Right lobe of liver (tissue), 6 donors: Measurements from ENCODE around the gene DCXR. TPM values are rescaled to one million over a fixed set of nuclear protein-coding genes. Genes with fewer than 3 reads are reported as not detected.

Experiments used
- ATAC-seq, 4 donors: fragments of 200-7000 bp; cut with Tn5 transposase; one replicate each; pipeline ENCODE4 v1.9.1; 2020; ENCODE audit warnings: mild to moderate bottlenecking in 4 of 4, moderate library complexity in 4 of 4
- DNase-seq, 3 donors: peaks; one replicate each; pipeline ENCODE4 v3.0.0-alpha.2; 2020
- H3K27ac ChIP-seq, 3 donors: fragments of 200-600 bp; one replicate each; pipeline ENCODE4 v1.8.0; 2022
- H3K27me3 ChIP-seq, 2 donors: fragments of 200-600 bp; one replicate each; pipeline ENCODE4 v1.8.0; 2022
- H3K36me3 ChIP-seq, 4 donors: fragments of 200-600 bp; sonication (generic) in 1 of 4; one replicate each; pipeline versions ENCODE4 v1.5.1 to v1.8.0; 2017 to 2022; ENCODE audit warnings: control low read depth in 1 of 4
- H3K4me1 ChIP-seq, 4 donors: fragments of 200-600 bp; sonication (generic) in 1 of 4; one replicate each; pipeline versions ENCODE4 v1.5.1 to v1.8.0; 2017 to 2022; ENCODE audit warnings: control low read depth in 1 of 4
- H3K4me3 ChIP-seq, 3 donors: fragments of 200-600 bp; one replicate each; pipeline ENCODE4 v1.8.0; 2022
- H3K9me3 ChIP-seq, 4 donors: fragments of 200-600 bp; sonication (generic) in 1 of 4; one replicate each; pipeline versions ENCODE4 v1.5.1 to v1.8.0; 2017 to 2022; ENCODE audit warnings: control low read depth in 1 of 4
- CTCF ChIP-seq, 4 donors: fragments of 200-600 bp in 3 of 4; fragments of 450-650 bp in 1 of 4; IDR thresholded peaks; one replicate each; pipeline versions ENCODE4 v1.5.1 to v1.8.0; 2016 to 2022; ENCODE audit warnings: antibody characterized with exemption in 4 of 4, mild to moderate bottlenecking in 2 of 4
- POLR2A ChIP-seq: fragments of 450-650 bp; IDR thresholded peaks from one replicate; pipeline ENCODE4 v1.6.1; 2017; ENCODE audit warnings: antibody characterized with exemption, mild to moderate bottlenecking
- WGBS: methylation state at CpG from one replicate; pipeline ENCODE4 v1.1.6; 2018; ENCODE audit warnings: low coverage, low lambda C conversion rate; ENCODE audit not compliant: insufficient coverage; ENCODE audit errors: missing lambda C conversion rate; 5-methylcytosine and 5-hydroxymethylcytosine counted together
- intact Hi-C, 2 donors: fragments of 100-400 bp; cut with DNase I; formaldehyde crosslinking; loops; one replicate each; pipeline versions ENCODE4 v1.11.2 to v1.14.1; 2022
- total RNA-seq, 6 experiments: library from RNA; depleted of rRNA in 2 of 6; stranded (reverse); fragments of >200 nt in 2 of 6; fragmentation: NEBNext Ultra II Directional in 3 of 6; extraction: Animal tissue kit (Norgen Biotek cat#: 25700) in 3 of 6; gene quantifications; one replicate each; pipeline versions ENCODE4 v1.1.0 to v1.2.4, GENCODE V29; 2016 to 2023
- donor health status: DM: no; HTN: yes; CAD: no.
- donor health status: DM: no; HTN: no; CAD: no.
- donor health status: DM: no; HTN: no; CAD: no.
- donor health status: DM: no; HTN: yes; CAD: no.
- donor health status: DM: no; HTN: yes; CAD: no.

DCXR gene
- total RNA-seq, 6 experiments from 2014 or later: 389 to 1,607 (median 735) TPM

DNA sequence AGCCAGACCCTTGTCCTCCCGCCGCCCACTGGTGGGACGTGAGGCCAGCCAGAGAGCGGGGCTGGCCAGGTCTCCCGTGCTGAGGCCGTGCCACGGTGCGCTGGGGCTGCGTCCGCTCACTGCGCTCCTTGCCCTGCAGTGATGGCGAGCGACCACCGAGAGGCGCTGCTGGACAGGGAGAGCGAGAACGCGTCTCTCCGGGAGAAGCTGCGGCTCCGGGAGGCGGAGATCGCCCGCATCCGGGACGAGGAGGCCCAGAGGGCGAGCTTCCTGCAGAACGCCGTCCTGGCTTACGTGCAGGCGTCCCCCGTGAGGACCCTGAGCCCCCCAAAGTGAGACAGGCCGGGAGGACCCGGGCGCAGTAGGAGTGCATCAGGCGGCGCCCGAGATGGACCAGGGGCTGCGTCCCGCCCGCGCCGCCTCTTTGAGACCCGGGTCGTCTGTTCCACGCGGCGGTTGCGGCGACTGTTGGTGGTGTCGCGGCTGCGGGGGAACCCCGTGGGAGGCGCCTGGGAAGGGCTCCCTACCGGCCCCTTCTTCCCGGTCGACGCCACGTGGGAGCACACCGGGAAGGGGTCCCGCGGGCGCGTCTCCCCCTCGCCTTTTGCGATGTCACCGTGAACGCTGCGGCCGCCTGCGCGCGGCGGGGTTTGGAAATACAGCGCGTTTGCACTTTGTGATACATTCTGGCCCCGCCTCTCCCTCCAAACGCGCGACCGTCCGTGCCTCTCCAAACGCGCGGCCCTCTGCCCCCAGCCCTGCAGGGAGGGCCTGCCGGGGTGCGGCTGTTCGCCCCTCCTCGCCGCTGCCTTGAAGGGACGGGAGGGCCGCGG lies 6.8 kb downstream of the DCXR start:
- Histone ChIP-seq H3K27ac (peak overlapping the region; percentile 16 to 65 (median 49)), H3K27me3 (no peaks in the 10 kb centered on the region), H3K4me3 (peak overlapping the region; percentile 44 to 60 (median 46)), H3K36me3 (peaks cover 0 to 6% (median 0%) of the 10 kb centered on the region in 4 donors), H3K9me3 (no peaks in the 10 kb centered on the region), H3K4me1 (peaks cover 0 to 33% (median 16%) of the 10 kb centered on the region in 4 donors)
- no CpG with 5 or more reads among the region's 94 CpGs for WGBS
- peak; percentile 72 to 79 (median 78) for ATAC-seq
- intact Hi-C loops: loop anchor here (2.0 to 10.0 kb wide), 4 partner anchors 54 to 127 kb away; partner anchors contain the start of gene FASN (in 1 of the 2)
- TF ChIP-seq POLR2A (peak; percentile 26), CTCF (IDR thresholded peaks at IDR 0.05) (peak; percentile 90 to 99 (median 98))
- DNase-seq: peak; percentile 91 to 92 (median 92)

- 80% methylated on average over 1 of the region's 31 CpGs for WGBS
- intact Hi-C loops: loop anchor here (2.0 to 10.0 kb wide), 4 partner anchors 55 to 127 kb away; partner anchors contain the start of gene FASN (in 1 of the 2)
- no peaks in the 10 kb centered on the region for H3K36me3 ChIP-seq
- H3K27me3 ChIP-seq: no peaks in the 10 kb centered on the region
- ATAC-seq (no peak), DNase-seq (no peak)
- H3K4me3 ChIP-seq: no peak overlapping the region
- peaks cover 0 to 32% (median 16%) of the 10 kb centered on the region in 4 donors for H3K4me1 ChIP-seq
- no peaks in the 10 kb centered on the region for H3K9me3 ChIP-seq
- TF ChIP-seq CTCF (IDR thresholded peaks at IDR 0.05): no peak
- H3K27ac ChIP-seq: peak overlapping the region in 1 of 3 donors; percentile 65
Observed at GRCh38 chr17:82029990-82030469, 7.5 kb downstream of the DCXR start.

DNA sequence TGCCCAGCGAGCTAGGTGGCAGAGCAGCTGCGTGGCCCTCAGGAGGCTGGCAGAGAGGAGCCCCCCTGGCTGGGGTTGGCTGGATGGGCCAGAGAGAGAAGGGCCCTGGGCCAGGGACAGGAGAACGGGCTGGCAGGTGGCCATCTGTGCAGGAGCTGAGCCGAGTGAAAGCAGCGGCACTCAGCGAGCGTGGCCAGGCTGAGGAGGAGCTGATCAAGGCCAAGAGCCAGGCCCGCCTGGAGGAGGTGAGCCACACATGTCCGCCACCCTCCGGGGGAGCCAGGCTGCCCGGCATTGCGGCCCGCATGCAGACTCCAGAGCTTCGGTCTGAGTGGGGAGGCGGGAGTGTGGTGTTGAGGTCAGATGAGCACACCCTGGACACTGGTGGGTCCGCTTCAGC lies 8.1 kb downstream of the DCXR start:
- no peak overlapping the region for H3K4me3 ChIP-seq
- 44% methylated on average over 5 of the region's 16 CpGs for WGBS
- peak in 1 of 3 donors; percentile 77 for DNase-seq

DNA sequence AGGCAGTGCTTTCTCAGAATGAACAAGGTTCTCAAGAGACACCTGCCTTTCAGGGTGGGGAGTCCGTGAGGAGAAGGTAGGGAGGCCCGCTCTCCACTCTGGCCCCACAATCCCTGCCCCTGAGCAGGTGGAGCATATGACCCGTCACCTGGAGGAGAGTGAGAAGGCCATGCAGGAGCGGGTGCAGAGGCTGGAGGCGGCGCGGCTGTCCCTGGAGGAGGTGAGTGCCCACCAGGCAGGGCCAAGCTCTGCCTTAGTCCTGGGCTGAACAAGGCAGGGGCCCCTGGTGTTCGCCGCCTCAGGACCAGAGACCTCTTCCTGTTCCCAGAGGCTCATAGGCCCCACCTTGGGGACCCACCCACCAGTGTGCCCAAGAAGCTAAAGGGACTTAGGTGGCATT lies 8.5 kb downstream of the DCXR start:
- H3K27ac ChIP-seq: no peak overlapping the region
- intact Hi-C loops: no loop called here
- peaks cover 0 to 36% (median 18%) of the 10 kb centered on the region in 4 donors for H3K4me1 ChIP-seq
- H3K36me3 ChIP-seq: no peaks in the 10 kb centered on the region
- no peak overlapping the region for H3K4me3 ChIP-seq
- ATAC-seq (no peak), DNase-seq (no peak)
- WGBS: 94% methylated on average over 3 of the region's 9 CpGs
- H3K9me3 ChIP-seq: no peaks in the 10 kb centered on the region
- TF ChIP-seq POLR2A (no peak), CTCF (IDR thresholded peaks at IDR 0.05) (no peak)
- no peaks in the 10 kb centered on the region for H3K27me3 ChIP-seq

More for the DNA sequence above, 8.1 kb downstream of the DCXR start:
- Histone ChIP-seq H3K4me1 (peaks cover 0 to 32% (median 15%) of the 10 kb centered on the region in 4 donors), H3K27ac (no peak overlapping the region), H3K27me3 (no peaks in the 10 kb centered on the region), H3K9me3 (no peaks in the 10 kb centered on the region), H3K36me3 (no peaks in the 10 kb centered on the region)
- intact Hi-C loops: no loop called here
- ATAC-seq: no peak
- TF ChIP-seq CTCF (IDR thresholded peaks at IDR 0.05) (no peak), POLR2A (no peak)
